ENCODE measurements around the gene CYP19A1. TPM values are rescaled to one million over a fixed set of nuclear protein-coding genes. Genes with fewer than 3 reads are reported as not detected.

The CYP19A1 gene
- polyA plus RNA-seq, 1 experiment: 0.06 TPM

GRCh38 chr15:51181221-51181620, 157.2 kb downstream of the CYP19A1 start:
- no peak for TF ChIP-seq CTCF (IDR thresholded peaks at IDR 0.05; ENCODE audit: insufficient read depth, low read depth, low read length)
- Histone ChIP-seq H3K36me3 (ENCODE audit: control insufficient read depth, insufficient read depth, low read length) (no peaks in the 10 kb centered on the region), H3K4me3 (ENCODE audit: low read depth, low read length) (no peak overlapping the region), H3K27me3 (ENCODE audit: control insufficient read depth, insufficient read depth, low read length) (peaks cover 14% of the 10 kb centered on the region)
- ChIA-PET CTCF (interaction anchor here (2.4 to 4.8 kb wide), 2 partner anchors 12 to 221 kb away, joined by 5 to 49 read pairs; no protein-coding TSS in a partner anchor), POLR2A (no interaction called here)
- DNase-seq (ENCODE audit: low read depth): no peak

GRCh38 chr15:51180534-51180933, 157.9 kb downstream of the CYP19A1 start:
- Histone ChIP-seq H3K4me3 (ENCODE audit: low read depth, low read length) (no peak overlapping the region), H3K36me3 (ENCODE audit: control insufficient read depth, insufficient read depth, low read length) (no peaks in the 10 kb centered on the region), H3K27me3 (ENCODE audit: control insufficient read depth, insufficient read depth, low read length) (peaks cover 10% of the 10 kb centered on the region)
- ChIA-PET POLR2A (no interaction called here), CTCF (interaction anchor here (2.4 to 4.8 kb wide), 2 partner anchors 13 to 222 kb away, joined by 5 to 49 read pairs; no protein-coding TSS in a partner anchor)
- no peak for TF ChIP-seq CTCF (IDR thresholded peaks at IDR 0.05; ENCODE audit: insufficient read depth, low read depth, low read length)
- no peak for DNase-seq (ENCODE audit: low read depth)

GRCh38 chr15:51180011-51180410, 158.4 kb downstream of the CYP19A1 start:
- H3K36me3 ChIP-seq (ENCODE audit: control insufficient read depth, insufficient read depth, low read length): no peaks in the 10 kb centered on the region
- no peak for DNase-seq (ENCODE audit: low read depth)
- H3K4me3 ChIP-seq (ENCODE audit: low read depth, low read length): no peak overlapping the region
- H3K27me3 ChIP-seq (ENCODE audit: control insufficient read depth, insufficient read depth, low read length): peaks cover 9% of the 10 kb centered on the region
- no peak for TF ChIP-seq CTCF (IDR thresholded peaks at IDR 0.05; ENCODE audit: insufficient read depth, low read depth, low read length)
- ChIA-PET CTCF (interaction anchor here (1.5 to 2.4 kb wide), 2 partner anchors 17 to 222 kb away, joined by 5 to 8 read pairs; no protein-coding TSS in a partner anchor), POLR2A (no interaction called here)

GRCh38 chr15:51172193-51172592, 166.2 kb downstream of the CYP19A1 start:
- ChIA-PET CTCF (interaction anchor here (0.6 to 15.7 kb wide), 11 partner anchors 10 to 230 kb away, joined by 3 to 281 read pairs (median 6); no protein-coding TSS in a partner anchor), POLR2A (interaction anchor here (0.6 kb wide), 1 partner anchor 9 kb away, joined by 3 read pairs; no protein-coding TSS in a partner anchor)
- TF ChIP-seq CTCF (IDR thresholded peaks at IDR 0.05; ENCODE audit: insufficient read depth, low read depth, low read length): no peak
- Histone ChIP-seq H3K4me3 (ENCODE audit: low read depth, low read length) (no peak overlapping the region), H3K36me3 (ENCODE audit: control insufficient read depth, insufficient read depth, low read length) (no peaks in the 10 kb centered on the region), H3K27me3 (ENCODE audit: control insufficient read depth, insufficient read depth, low read length) (peaks cover 1% of the 10 kb centered on the region; the same call in 1 of the 2 replicates)
- no peak for DNase-seq (ENCODE audit: low read depth)

- Histone ChIP-seq H3K4me3 (ENCODE audit: low read depth, low read length) (no peak overlapping the region), H3K36me3 (ENCODE audit: control insufficient read depth, insufficient read depth, low read length) (no peaks in the 10 kb centered on the region), H3K27me3 (ENCODE audit: control insufficient read depth, insufficient read depth, low read length) (peaks cover 3% of the 10 kb centered on the region; the same call in 1 of the 2 replicates)
- ChIA-PET POLR2A (interaction anchor here (0.6 kb wide), 1 partner anchor 9 kb away, joined by 3 read pairs; no protein-coding TSS in a partner anchor), CTCF (interaction anchor here (0.7 to 15.7 kb wide), 12 partner anchors 9 to 231 kb away, joined by 3 to 281 read pairs (median 5); no protein-coding TSS in a partner anchor)
- DNase-seq (ENCODE audit: low read depth): no peak
- no peak for TF ChIP-seq CTCF (IDR thresholded peaks at IDR 0.05; ENCODE audit: insufficient read depth, low read depth, low read length)
Observed at GRCh38 chr15:51171634-51171932, 166.8 kb downstream of the CYP19A1 start.
